K562 (cell line): ENCODE data around the gene CNOT4. TPM values are rescaled to one million over a fixed set of nuclear protein-coding genes. Genes with fewer than 3 reads are reported as not detected.

Experiments used
- ARID1B ChIP-seq: fragments of 450-650 bp; IDR thresholded peaks from 2 replicates; pipeline ENCODE4 v1.6.1; 2016; ENCODE audit warnings: antibody characterized with exemption, mild to moderate bottlenecking, inconsistent platforms
- BMI1 ChIP-seq: fragments of 150-350 bp; IDR thresholded peaks from 2 replicates; pipeline ENCODE4 v1.6.1; 2014; ENCODE audit warnings: low read length
- ELF4 ChIP-seq: fragments of 450-650 bp; formaldehyde crosslinking; IDR thresholded peaks from 2 replicates; pipeline ENCODE4 v1.4.0; 2022; ENCODE audit warnings: missing genetic modification characterization
- FOXK2 ChIP-seq, 2 experiments: fragments of 450-650 bp; IDR thresholded peaks in 1 of 2; conservative IDR thresholded peaks in 1 of 2; 2 replicates each; pipeline ENCODE4 v1.6.1; 2016; ENCODE audit warnings: low read depth in 2 of 2, mild to moderate bottlenecking in 1 of 2
- GATA2 ChIP-seq: sonication (generic); formaldehyde crosslinking; IDR thresholded peaks from 2 replicates; pipeline ENCODE4 v1.4.0; 2020; ENCODE audit warnings: mild to moderate bottlenecking, missing genetic modification reagents
- ILF3 ChIP-seq: fragments of 450-650 bp; IDR thresholded peaks from 2 replicates; pipeline ENCODE4 v1.6.1; 2018; ENCODE audit warnings: antibody characterized with exemption, mild to moderate bottlenecking, moderate library complexity, borderline replicate concordance
- MAZ ChIP-seq, 2 experiments: fragments of 450-650 bp in 1 of 2; sonication (generic) in 1 of 2; formaldehyde crosslinking; IDR thresholded peaks in 1 of 2; conservative IDR thresholded peaks in 1 of 2; 2 replicates each; pipeline versions ENCODE4 v1.4.0 to v1.5.0; 2020; ENCODE audit warnings: mild to moderate bottlenecking in 1 of 2, missing genetic modification reagents in 1 of 2
- TAF1 ChIP-seq: IDR thresholded peaks from 2 replicates; pipeline ENCODE4 v1.6.1; 2011; ENCODE audit warnings: mild to moderate bottlenecking, low read length, moderate library complexity; ENCODE audit not compliant: insufficient read depth, control insufficient read depth, severe bottlenecking; ENCODE audit errors: extremely low read depth
- THRAP3 ChIP-seq: fragments of 450-650 bp; IDR thresholded peaks from 2 replicates; pipeline ENCODE4 v1.6.1; 2016; ENCODE audit warnings: mild to moderate bottlenecking, inconsistent platforms, borderline replicate concordance
- ZFP30 ChIP-seq: fragments of 250-450 bp; sonication (Bioruptor Pico); IDR thresholded peaks from 2 replicates; pipeline ENCODE4 v1.8.0; 2022; ENCODE audit warnings: moderate library complexity, mild to moderate bottlenecking, inconsistent platforms, borderline replicate concordance
- ZFX ChIP-seq: sonication (generic); formaldehyde crosslinking; IDR thresholded peaks from 2 replicates; pipeline ENCODE4 v1.8.0; 2022; ENCODE audit warnings: mild to moderate bottlenecking, missing genetic modification reagents, moderate library complexity
- polyA plus RNA-seq, 8 experiments: library from polyadenylated mRNA; depleted of rRNA in 4 of 8; stranded (reverse) in 5 of 8; unstranded in 3 of 8; fragments of >200 nt; fragmentation: Nextera tagmentation in 2 of 8; fragmentation: Illumina TruSeq in 1 of 8; extraction: Ambion mirVana in 2 of 8; extraction: Trizol in 1 of 8; gene quantifications; 2 replicates each; pipeline versions ENCODE4 v1.2.1 to v1.2.3, GENCODE V29; 2011 to 2014; ENCODE audit warnings: inconsistent platforms in 1 of 8, missing spikeins in 1 of 8
- total RNA-seq, 7 experiments: library from RNA; depleted of rRNA in 6 of 7; stranded (reverse); fragments of >200 nt in 6 of 7; fragmentation: Illumina TruSeq in 2 of 7; extraction: Trizol in 2 of 7; gene quantifications; 2 replicates each; pipeline versions ENCODE4 v1.2.1 to v1.2.3, GENCODE V29; 2011 to 2021; ENCODE audit warnings: low replicate concordance in 1 of 7
- TF ChIP-seq, protein P1 (sequence below), 2 experiments: fragments of 450-650 bp in 1 of 2; sonication (generic) in 1 of 2; formaldehyde crosslinking in 1 of 2; IDR thresholded peaks in 1 of 2; conservative IDR thresholded peaks in 1 of 2; 2 replicates each; pipeline versions ENCODE4 v1.6.1 to v1.8.1; 2016 to 2023; ENCODE audit warnings: mild to moderate bottlenecking in 2 of 2, moderate library complexity in 2 of 2, inconsistent platforms in 1 of 2, missing genetic modification reagents in 1 of 2
- TF ChIP-seq, protein P2 (sequence below): sonication (generic); formaldehyde crosslinking; IDR thresholded peaks from 2 replicates; pipeline ENCODE4 v1.8.0; 2022; ENCODE audit warnings: mild to moderate bottlenecking, missing genetic modification reagents
- TF ChIP-seq, protein P3 (sequence below): sonication (generic); formaldehyde crosslinking; IDR thresholded peaks from 2 replicates; pipeline ENCODE4 v1.8.0; 2023; ENCODE audit warnings: missing genetic modification reagents, mild to moderate bottlenecking, borderline replicate concordance
- TF ChIP-seq, protein P4 (sequence below): fragments of 250-450 bp; sonication (Bioruptor Pico); IDR thresholded peaks from 2 replicates; pipeline ENCODE4 v1.5.0; 2022; ENCODE audit warnings: mild to moderate bottlenecking
- TF ChIP-seq, protein P5 (sequence below): sonication (generic); formaldehyde crosslinking; IDR thresholded peaks from 2 replicates; pipeline ENCODE4 v1.8.0; 2022; ENCODE audit warnings: mild to moderate bottlenecking, missing genetic modification reagents

The CNOT4 gene
- total and polyA plus RNA-seq, 9 of the 15 experiments (the other 6 are each of a cell fraction or from before 2014, with no cell fraction given) = 8.6 to 24.1 (median 15.4) TPM

DNA sequence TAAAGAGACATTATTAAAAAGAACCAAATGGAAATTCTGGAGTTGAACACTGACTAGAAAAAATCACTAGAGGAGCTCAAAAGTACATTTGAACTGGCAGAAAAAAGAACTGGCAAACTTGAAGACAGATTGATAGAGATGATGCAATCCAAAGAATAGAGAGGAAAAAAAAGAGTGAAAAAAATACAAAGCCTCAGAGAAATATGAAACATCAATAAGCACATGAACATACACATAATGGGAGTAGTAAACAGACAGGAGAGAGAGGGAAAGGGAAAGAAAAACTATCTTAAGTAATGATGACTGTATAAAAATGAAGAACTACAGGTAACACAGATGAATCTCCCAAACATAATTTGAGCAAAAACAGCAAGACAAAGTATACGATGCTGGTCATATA is 61.1 kb downstream of the CNOT4 start (continued):
- TF ChIP-seq, protein P1, sequence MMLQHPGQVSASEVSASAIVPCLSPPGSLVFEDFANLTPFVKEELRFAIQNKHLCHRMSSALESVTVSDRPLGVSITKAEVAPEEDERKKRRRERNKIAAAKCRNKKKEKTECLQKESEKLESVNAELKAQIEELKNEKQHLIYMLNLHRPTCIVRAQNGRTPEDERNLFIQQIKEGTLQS (IDR thresholded peaks at IDR 0.05) = peak; percentile 97
- TF ChIP-seq, protein P1 (CRISPR knock-in tag; conservative IDR thresholded peaks at IDR 0.05) = no peak
- TF ChIP-seq THRAP3 (no peak), FOXK2 (conservative IDR thresholded peaks at IDR 0.05 in 1 of 2, IDR thresholded peaks at IDR 0.05 in 1 of 2; ENCODE audit: low read depth in 2 of 2) (0 out of 4 replicates have a peak, but pooled peaks of 1 of the 2 experiments have one; percentile 24), ZFX (CRISPR knock-in tag) (no peak), ELF4 (CRISPR knock-in tag) (no peak), ZFP30 (CRISPR knock-in tag) (no peak), ILF3 (no peak), ARID1B (peak; percentile 54; the same call in 1 of the 2 replicates), MAZ (CRISPR knock-in tag; conservative IDR thresholded peaks at IDR 0.05 in 1 of 2, IDR thresholded peaks at IDR 0.05 in 1 of 2) (no peak), TAF1 (no peak), GATA2 (CRISPR knock-in tag) (no peak), BMI1 (no peak)
- TF ChIP-seq, protein P2, sequence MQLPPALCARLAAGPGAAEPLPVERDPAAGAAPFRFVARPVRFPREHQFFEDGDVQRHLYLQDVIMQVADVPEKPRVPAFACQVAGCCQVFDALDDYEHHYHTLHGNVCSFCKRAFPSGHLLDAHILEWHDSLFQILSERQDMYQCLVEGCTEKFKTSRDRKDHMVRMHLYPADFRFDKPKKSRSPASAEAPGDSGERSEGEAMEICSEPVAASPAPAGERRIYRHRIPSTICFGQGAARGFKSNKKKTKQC (CRISPR knock-in tag) = no peak
- TF ChIP-seq, protein P3, sequence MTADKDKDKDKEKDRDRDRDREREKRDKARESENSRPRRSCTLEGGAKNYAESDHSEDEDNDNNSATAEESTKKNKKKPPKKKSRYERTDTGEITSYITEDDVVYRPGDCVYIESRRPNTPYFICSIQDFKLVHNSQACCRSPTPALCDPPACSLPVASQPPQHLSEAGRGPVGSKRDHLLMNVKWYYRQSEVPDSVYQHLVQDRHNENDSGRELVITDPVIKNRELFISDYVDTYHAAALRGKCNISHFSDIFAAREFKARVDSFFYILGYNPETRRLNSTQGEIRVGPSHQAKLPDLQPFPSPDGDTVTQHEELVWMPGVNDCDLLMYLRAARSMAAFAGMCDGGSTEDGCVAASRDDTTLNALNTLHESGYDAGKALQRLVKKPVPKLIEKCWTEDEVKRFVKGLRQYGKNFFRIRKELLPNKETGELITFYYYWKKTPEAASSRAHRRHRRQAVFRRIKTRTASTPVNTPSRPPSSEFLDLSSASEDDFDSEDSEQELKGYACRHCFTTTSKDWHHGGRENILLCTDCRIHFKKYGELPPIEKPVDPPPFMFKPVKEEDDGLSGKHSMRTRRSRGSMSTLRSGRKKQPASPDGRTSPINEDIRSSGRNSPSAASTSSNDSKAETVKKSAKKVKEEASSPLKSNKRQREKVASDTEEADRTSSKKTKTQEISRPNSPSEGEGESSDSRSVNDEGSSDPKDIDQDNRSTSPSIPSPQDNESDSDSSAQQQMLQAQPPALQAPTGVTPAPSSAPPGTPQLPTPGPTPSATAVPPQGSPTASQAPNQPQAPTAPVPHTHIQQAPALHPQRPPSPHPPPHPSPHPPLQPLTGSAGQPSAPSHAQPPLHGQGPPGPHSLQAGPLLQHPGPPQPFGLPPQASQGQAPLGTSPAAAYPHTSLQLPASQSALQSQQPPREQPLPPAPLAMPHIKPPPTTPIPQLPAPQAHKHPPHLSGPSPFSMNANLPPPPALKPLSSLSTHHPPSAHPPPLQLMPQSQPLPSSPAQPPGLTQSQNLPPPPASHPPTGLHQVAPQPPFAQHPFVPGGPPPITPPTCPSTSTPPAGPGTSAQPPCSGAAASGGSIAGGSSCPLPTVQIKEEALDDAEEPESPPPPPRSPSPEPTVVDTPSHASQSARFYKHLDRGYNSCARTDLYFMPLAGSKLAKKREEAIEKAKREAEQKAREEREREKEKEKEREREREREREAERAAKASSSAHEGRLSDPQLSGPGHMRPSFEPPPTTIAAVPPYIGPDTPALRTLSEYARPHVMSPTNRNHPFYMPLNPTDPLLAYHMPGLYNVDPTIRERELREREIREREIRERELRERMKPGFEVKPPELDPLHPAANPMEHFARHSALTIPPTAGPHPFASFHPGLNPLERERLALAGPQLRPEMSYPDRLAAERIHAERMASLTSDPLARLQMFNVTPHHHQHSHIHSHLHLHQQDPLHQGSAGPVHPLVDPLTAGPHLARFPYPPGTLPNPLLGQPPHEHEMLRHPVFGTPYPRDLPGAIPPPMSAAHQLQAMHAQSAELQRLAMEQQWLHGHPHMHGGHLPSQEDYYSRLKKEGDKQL = no peak
- TF ChIP-seq, protein P4, sequence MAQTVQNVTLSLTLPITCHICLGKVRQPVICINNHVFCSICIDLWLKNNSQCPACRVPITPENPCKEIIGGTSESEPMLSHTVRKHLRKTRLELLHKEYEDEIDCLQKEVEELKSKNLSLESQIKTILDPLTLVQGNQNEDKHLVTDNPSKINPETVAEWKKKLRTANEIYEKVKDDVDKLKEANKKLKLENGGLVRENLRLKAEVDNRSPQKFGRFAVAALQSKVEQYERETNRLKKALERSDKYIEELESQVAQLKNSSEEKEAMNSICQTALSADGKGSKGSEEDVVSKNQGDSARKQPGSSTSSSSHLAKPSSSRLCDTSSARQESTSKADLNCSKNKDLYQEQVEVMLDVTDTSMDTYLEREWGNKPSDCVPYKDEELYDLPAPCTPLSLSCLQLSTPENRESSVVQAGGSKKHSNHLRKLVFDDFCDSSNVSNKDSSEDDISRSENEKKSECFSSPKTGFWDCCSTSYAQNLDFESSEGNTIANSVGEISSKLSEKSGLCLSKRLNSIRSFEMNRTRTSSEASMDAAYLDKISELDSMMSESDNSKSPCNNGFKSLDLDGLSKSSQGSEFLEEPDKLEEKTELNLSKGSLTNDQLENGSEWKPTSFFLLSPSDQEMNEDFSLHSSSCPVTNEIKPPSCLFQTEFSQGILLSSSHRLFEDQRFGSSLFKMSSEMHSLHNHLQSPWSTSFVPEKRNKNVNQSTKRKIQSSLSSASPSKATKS (CRISPR knock-in tag) = no peak
- TF ChIP-seq, protein P5, sequence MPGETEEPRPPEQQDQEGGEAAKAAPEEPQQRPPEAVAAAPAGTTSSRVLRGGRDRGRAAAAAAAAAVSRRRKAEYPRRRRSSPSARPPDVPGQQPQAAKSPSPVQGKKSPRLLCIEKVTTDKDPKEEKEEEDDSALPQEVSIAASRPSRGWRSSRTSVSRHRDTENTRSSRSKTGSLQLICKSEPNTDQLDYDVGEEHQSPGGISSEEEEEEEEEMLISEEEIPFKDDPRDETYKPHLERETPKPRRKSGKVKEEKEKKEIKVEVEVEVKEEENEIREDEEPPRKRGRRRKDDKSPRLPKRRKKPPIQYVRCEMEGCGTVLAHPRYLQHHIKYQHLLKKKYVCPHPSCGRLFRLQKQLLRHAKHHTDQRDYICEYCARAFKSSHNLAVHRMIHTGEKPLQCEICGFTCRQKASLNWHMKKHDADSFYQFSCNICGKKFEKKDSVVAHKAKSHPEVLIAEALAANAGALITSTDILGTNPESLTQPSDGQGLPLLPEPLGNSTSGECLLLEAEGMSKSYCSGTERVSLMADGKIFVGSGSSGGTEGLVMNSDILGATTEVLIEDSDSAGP (CRISPR knock-in tag) = no peak
